ENCODE data around the gene RIOK1.

RIOK1 gene

DNA sequence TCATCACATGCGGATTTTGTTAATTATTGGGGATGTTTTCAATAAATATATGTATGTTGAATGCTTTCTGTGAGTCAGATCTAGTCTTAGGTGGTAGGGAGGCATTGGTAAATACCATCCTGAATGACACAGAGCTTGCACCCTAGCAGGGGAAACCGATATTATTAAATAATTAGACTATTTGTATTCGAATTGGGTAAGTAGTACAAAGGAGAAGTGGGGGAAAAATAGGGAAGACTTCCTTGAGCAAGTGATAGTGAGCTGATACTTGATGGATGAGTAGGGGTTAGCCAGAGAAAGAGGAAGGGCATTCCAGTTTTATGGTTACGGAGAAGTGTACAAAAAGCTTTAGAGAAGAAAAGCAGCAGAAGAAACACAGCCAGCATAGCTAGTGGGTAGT lies 1.5 kb downstream of the RIOK1 start:
- TF ChIP-seq CTCF (IDR thresholded peaks at IDR 0.05) (no peak), ZFX (IDR thresholded peaks at IDR 0.05; ENCODE audit: borderline replicate concordance) (no peak)
- no peak overlapping the region for H3K27ac ChIP-seq

GRCh38 chr6:7392402-7392801 lies 2.8 kb downstream of the RIOK1 start:
- no peak overlapping the region for H3K27ac ChIP-seq
- TF ChIP-seq ZFX (IDR thresholded peaks at IDR 0.05; ENCODE audit: borderline replicate concordance) (no peak), CTCF (IDR thresholded peaks at IDR 0.05) (no peak)

DNA sequence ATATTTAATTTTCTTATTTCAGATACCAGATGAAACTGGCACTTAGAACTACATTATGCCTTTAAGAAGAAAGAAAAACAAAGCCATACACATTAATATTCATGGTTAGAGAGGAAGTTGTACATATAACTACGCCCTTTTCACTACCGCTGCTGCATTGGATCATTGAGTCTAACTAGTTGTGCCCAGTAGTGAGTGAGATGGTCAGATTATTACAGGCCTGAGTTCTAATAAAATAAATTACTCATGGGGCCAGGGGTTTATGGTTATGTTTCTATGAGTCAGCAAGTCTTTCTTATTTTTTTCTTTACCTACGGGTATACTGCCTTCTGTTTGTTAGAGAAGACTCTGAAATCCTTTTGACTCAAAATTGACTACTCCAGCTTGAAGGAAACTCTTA lies 11.5 kb downstream of the RIOK1 start:
- TF ChIP-seq CTCF (IDR thresholded peaks at IDR 0.05), result no peak
- no peak for TF ChIP-seq ZFX (IDR thresholded peaks at IDR 0.05; ENCODE audit: borderline replicate concordance)
- no peak overlapping the region for H3K27ac ChIP-seq

DNA sequence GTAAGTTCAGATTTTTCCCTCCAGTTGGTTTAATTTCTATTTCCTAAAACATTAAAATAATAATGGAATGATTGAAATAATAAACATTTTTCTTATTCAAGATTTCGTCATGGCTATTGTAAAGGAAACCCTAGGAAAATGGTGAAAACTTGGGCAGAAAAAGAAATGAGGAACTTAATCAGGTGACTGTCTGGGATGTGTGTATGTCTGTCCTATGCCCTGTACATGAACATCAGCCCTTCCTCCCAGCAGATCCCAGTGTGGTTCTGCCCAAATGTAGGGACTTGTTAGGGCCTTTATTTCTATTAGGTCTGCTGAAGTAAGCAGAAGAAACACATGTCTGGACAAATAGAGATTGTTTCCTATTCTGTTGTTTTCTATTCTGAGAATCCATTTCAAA lies 13.1 kb downstream of the RIOK1 start:
- H3K27ac ChIP-seq, result no peak overlapping the region
- TF ChIP-seq ZFX (IDR thresholded peaks at IDR 0.05; ENCODE audit: borderline replicate concordance), result no peak
- no peak for TF ChIP-seq CTCF (IDR thresholded peaks at IDR 0.05)

- no peak overlapping the region for H3K27ac ChIP-seq
- TF ChIP-seq ZFX (IDR thresholded peaks at IDR 0.05; ENCODE audit: borderline replicate concordance), result no peak
- TF ChIP-seq CTCF (IDR thresholded peaks at IDR 0.05), result no peak
Observed at GRCh38 chr6:7404546-7404945, 14.9 kb downstream of the RIOK1 start.

- TF ChIP-seq CTCF (IDR thresholded peaks at IDR 0.05), result no peak
- no peak overlapping the region for H3K27ac ChIP-seq
Observed at GRCh38 chr6:7406743-7407142, 17.1 kb downstream of the RIOK1 start.

GRCh38 chr6:7409740-7410139 lies 20.1 kb downstream of the RIOK1 start:
- TF ChIP-seq CTCF (IDR thresholded peaks at IDR 0.05) (no peak), ZFX (IDR thresholded peaks at IDR 0.05; ENCODE audit: borderline replicate concordance) (no peak)
- no peak overlapping the region for H3K27ac ChIP-seq
